Measurements from ENCODE around the gene SYNCRIP.

Gene SYNCRIP

DNA sequence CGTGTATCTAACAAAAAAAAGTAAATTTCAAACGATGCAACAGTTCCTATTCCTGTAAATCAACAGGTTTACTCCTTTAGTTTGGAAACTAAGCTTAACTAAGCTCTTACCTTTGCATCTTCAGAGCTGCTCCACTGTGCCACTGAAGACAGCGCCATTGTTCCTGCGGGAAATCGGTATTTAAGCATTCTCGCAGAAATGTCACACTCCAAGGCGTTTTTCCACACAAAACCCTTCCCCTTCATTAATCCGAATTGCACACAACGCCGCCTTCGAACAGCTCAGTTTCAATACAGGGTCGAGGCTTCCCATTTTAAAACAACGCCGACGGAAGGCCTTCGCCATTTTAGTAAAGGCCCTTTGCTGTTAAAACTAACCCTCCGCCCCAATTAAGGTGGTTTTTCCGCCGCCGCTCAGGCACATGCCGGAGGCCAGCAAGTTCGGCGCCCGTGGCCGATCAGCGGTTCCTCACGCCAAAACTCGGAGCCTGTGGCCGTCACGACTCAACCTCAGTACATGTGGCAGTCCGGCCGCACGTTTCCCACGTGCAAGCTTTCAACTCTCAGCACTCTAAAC, 35.4 kb upstream of the SYNCRIP start:
- H4K20me1 ChIP-seq (ENCODE audit: insufficient read depth, low read length, poor library complexity, severe bottlenecking): peaks cover 53% of the 10 kb centered on the region
- H3K9me2 ChIP-seq (replicated peaks; ENCODE audit: low read depth, low read length): no peaks in the 10 kb centered on the region
- TF ChIP-seq CTCF (conservative IDR thresholded peaks at IDR 0.05; ENCODE audit: low read length) (no peak), EZH2phosphoT487 (IDR thresholded peaks at IDR 0.05; ENCODE audit: borderline replicate concordance) (no peak)
- no peaks in the 10 kb centered on the region for H3K9me3 ChIP-seq (ENCODE audit: insufficient read depth, low read depth, low read length)
- peak overlapping the region; percentile 93 for H3K4me3 ChIP-seq (ENCODE audit: low read length, poor library complexity, severe bottlenecking)
- no peak overlapping the region for H2AFZ ChIP-seq (ENCODE audit: low read length)
- H3K4me1 ChIP-seq (ENCODE audit: insufficient read depth, low read length, poor library complexity, severe bottlenecking): peaks cover 55% of the 10 kb centered on the region
- peak overlapping the region; percentile 95 for H3K9ac ChIP-seq (ENCODE audit: low read depth, low read length, poor library complexity, severe bottlenecking)
- H3F3A ChIP-seq (ENCODE audit: low read depth): no peaks in the 10 kb centered on the region; the same call in 1 of the 2 replicates
- no peaks in the 10 kb centered on the region for H3K27me3 ChIP-seq (ENCODE audit: insufficient read depth, low read length, poor library complexity, severe bottlenecking)
- H3K36me3 ChIP-seq (ENCODE audit: insufficient read depth, low read length): peaks cover 3% of the 10 kb centered on the region; the same call in 1 of the 2 replicates
- H3K4me2 ChIP-seq (ENCODE audit: low read depth, low read length, poor library complexity, severe bottlenecking): peak overlapping the region; percentile 95
- peaks cover 81% of the 10 kb centered on the region for H3K79me2 ChIP-seq (ENCODE audit: insufficient read depth, low read length)

DNA sequence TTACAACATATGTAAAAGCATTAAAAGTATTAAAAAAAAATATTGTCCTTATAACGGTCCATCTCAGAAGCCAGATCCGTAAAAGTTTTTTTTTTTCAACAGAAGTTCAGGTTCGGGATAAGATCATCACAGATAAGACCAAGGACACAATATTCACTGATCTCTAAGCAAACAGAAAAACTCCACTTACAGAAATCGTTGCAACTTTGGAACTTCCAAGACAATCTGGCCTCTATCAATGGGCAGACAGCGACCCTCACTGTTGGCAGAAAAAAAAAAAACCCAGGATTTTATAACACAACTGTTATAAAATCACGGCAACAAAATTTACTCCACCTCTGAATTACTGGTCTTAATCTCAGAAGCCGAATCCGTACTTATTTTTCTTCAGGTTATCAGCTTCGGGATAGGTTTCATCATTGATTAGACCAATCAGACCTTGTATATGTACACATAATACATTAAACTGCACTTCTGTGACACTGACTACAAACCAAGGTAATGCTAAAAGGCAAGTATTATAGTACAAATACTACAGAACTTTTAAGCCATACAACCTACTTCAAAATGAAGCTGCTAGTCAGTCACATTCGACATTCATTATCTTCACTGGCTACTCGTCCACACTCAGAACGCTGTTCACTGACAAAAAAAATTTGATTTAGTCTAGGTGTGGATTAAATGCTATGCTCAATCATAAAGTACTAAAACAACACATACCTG, 34.7 kb upstream of the SYNCRIP start:
- Histone ChIP-seq H3K9me2 (replicated peaks; ENCODE audit: low read depth, low read length) (no peaks in the 10 kb centered on the region), H3K36me3 (ENCODE audit: insufficient read depth, low read length) (peaks cover 3% of the 10 kb centered on the region; the same call in 1 of the 2 replicates), H2AFZ (ENCODE audit: low read length) (no peak overlapping the region), H3K4me2 (ENCODE audit: low read depth, low read length, poor library complexity, severe bottlenecking) (peak overlapping the region; percentile 95), H3K79me2 (ENCODE audit: insufficient read depth, low read length) (peaks cover 88% of the 10 kb centered on the region), H3K9me3 (ENCODE audit: insufficient read depth, low read depth, low read length) (no peaks in the 10 kb centered on the region), H3K9ac (ENCODE audit: low read depth, low read length, poor library complexity, severe bottlenecking) (peak overlapping the region; percentile 95), H3K4me1 (ENCODE audit: insufficient read depth, low read length, poor library complexity, severe bottlenecking) (peaks cover 48% of the 10 kb centered on the region), H3F3A (ENCODE audit: low read depth) (no peaks in the 10 kb centered on the region; the same call in 1 of the 2 replicates), H3K4me3 (ENCODE audit: low read length, poor library complexity, severe bottlenecking) (peak overlapping the region; percentile 93), H4K20me1 (ENCODE audit: insufficient read depth, low read length, poor library complexity, severe bottlenecking) (peaks cover 60% of the 10 kb centered on the region), H3K27me3 (ENCODE audit: insufficient read depth, low read length, poor library complexity, severe bottlenecking) (no peaks in the 10 kb centered on the region)
- no peak for TF ChIP-seq EZH2phosphoT487 (IDR thresholded peaks at IDR 0.05; ENCODE audit: borderline replicate concordance)
- TF ChIP-seq CTCF (conservative IDR thresholded peaks at IDR 0.05; ENCODE audit: low read length): peak; percentile 54

GRCh38 chr6:85676086-85676729, 33.5 kb upstream of the SYNCRIP start:
- H4K20me1 ChIP-seq (ENCODE audit: insufficient read depth, low read length, poor library complexity, severe bottlenecking): peaks cover 65% of the 10 kb centered on the region

More at GRCh38 chr6:85676086-85676729, 33.5 kb upstream of the SYNCRIP start:
- H3K9ac ChIP-seq (ENCODE audit: low read depth, low read length, poor library complexity, severe bottlenecking): peak overlapping the region; percentile 95
- no peaks in the 10 kb centered on the region; the same call in 1 of the 2 replicates for H3F3A ChIP-seq (ENCODE audit: low read depth)
- H3K9me3 ChIP-seq (ENCODE audit: insufficient read depth, low read depth, low read length): no peaks in the 10 kb centered on the region
- H3K9me2 ChIP-seq (replicated peaks; ENCODE audit: low read depth, low read length): no peaks in the 10 kb centered on the region
- no peak overlapping the region for H2AFZ ChIP-seq (ENCODE audit: low read length)
- no peaks in the 10 kb centered on the region for H3K27me3 ChIP-seq (ENCODE audit: insufficient read depth, low read length, poor library complexity, severe bottlenecking)
- H3K4me3 ChIP-seq (ENCODE audit: low read length, poor library complexity, severe bottlenecking): peak overlapping the region; percentile 93
- peaks cover 3% of the 10 kb centered on the region; the same call in 1 of the 2 replicates for H3K36me3 ChIP-seq (ENCODE audit: insufficient read depth, low read length)
- no peak for TF ChIP-seq CTCF (conservative IDR thresholded peaks at IDR 0.05; ENCODE audit: low read length)
- TF ChIP-seq EZH2phosphoT487 (IDR thresholded peaks at IDR 0.05; ENCODE audit: borderline replicate concordance): no peak
- H3K4me1 ChIP-seq (ENCODE audit: insufficient read depth, low read length, poor library complexity, severe bottlenecking): peaks cover 46% of the 10 kb centered on the region
- peak overlapping the region; percentile 95 for H3K4me2 ChIP-seq (ENCODE audit: low read depth, low read length, poor library complexity, severe bottlenecking)
- peaks cover 86% of the 10 kb centered on the region for H3K79me2 ChIP-seq (ENCODE audit: insufficient read depth, low read length)
